Parathyroid adenoma (tissue), 2 donors: Measurements from ENCODE around the gene PKP4.

Experiments
- H2AFZ ChIP-seq: fragments of 300-600 bp; sonication (generic); one replicate; pipeline ENCODE4 v1.7.0; 2017; ENCODE audit warnings: antibody characterized with exemption, mild to moderate bottlenecking
- H3K27ac ChIP-seq: fragments of 300-600 bp; sonication (generic); one replicate; pipeline ENCODE4 v1.7.0; 2017
- H3K27me3 ChIP-seq: fragments of 300-600 bp; sonication (generic); one replicate; pipeline ENCODE4 v1.7.0; 2017; ENCODE audit warnings: low read length; ENCODE audit not compliant: control insufficient read depth, insufficient read depth
- H3K36me3 ChIP-seq: fragments of 300-600 bp; sonication (generic); one replicate; pipeline ENCODE4 v1.7.0; 2017; ENCODE audit warnings: low read length; ENCODE audit not compliant: control insufficient read depth, insufficient read depth
- H3K4me1 ChIP-seq: fragments of 300-600 bp; sonication (generic); one replicate; pipeline ENCODE4 v1.7.0; 2017; ENCODE audit warnings: control low read depth
- H3K4me2 ChIP-seq: fragments of 300-600 bp; sonication (generic); one replicate; pipeline ENCODE4 v1.7.0; 2017; ENCODE audit warnings: low read length
- H3K4me3 ChIP-seq: fragments of 300-600 bp; sonication (generic); one replicate; pipeline ENCODE4 v1.7.0; 2017; ENCODE audit warnings: low read depth, low read length
- H3K79me2 ChIP-seq: fragments of 300-600 bp; sonication (generic); one replicate; pipeline ENCODE4 v1.7.0; 2017; ENCODE audit warnings: control low read depth
- H3K9ac ChIP-seq: fragments of 300-600 bp; sonication (generic); one replicate; pipeline ENCODE4 v1.7.0; 2017; ENCODE audit warnings: mild to moderate bottlenecking
- H3K9me3 ChIP-seq: fragments of 300-600 bp; sonication (generic); one replicate; pipeline ENCODE4 v1.7.0; 2017; ENCODE audit warnings: low read length; ENCODE audit not compliant: control insufficient read depth
- CTCF ChIP-seq: fragments of 300-600 bp; sonication (generic); IDR thresholded peaks from one replicate; pipeline ENCODE4 v1.7.0; 2017; ENCODE audit warnings: antibody characterized with exemption, mild to moderate bottlenecking
- donor health status: primary hyperparathyroidism.

The PKP4 gene

GRCh38 chr2:158544998-158545397 lies 88.2 kb downstream of the PKP4 start:
- Histone ChIP-seq H3K79me2 (no peaks in the 10 kb centered on the region), H3K27me3 (no peaks in the 10 kb centered on the region), H3K9ac (no peak overlapping the region), H2AFZ (no peak overlapping the region), H3K36me3 (no peaks in the 10 kb centered on the region), H3K4me1 (peaks cover 2% of the 10 kb centered on the region), H3K4me2 (no peak overlapping the region), H3K4me3 (no peak overlapping the region), H3K27ac (no peak overlapping the region), H3K9me3 (no peaks in the 10 kb centered on the region)
- TF ChIP-seq CTCF: no peak

GRCh38 chr2:158546412-158547144 lies 89.8 kb downstream of the PKP4 start:
- H3K27me3 ChIP-seq: no peaks in the 10 kb centered on the region
- no peak overlapping the region for H3K9ac ChIP-seq
- H3K9me3 ChIP-seq: no peaks in the 10 kb centered on the region
- no peak for TF ChIP-seq CTCF
- H2AFZ ChIP-seq: no peak overlapping the region
- no peak overlapping the region for H3K4me3 ChIP-seq
- H3K27ac ChIP-seq: no peak overlapping the region
- no peaks in the 10 kb centered on the region for H3K36me3 ChIP-seq
- H3K79me2 ChIP-seq: no peaks in the 10 kb centered on the region
- H3K4me2 ChIP-seq: no peak overlapping the region
- no peaks in the 10 kb centered on the region for H3K4me1 ChIP-seq

- Histone ChIP-seq H3K27ac (no peak overlapping the region), H3K27me3 (no peaks in the 10 kb centered on the region), H3K9ac (no peak overlapping the region), H3K9me3 (no peaks in the 10 kb centered on the region), H3K4me3 (no peak overlapping the region), H3K4me2 (no peak overlapping the region), H3K4me1 (no peaks in the 10 kb centered on the region), H3K79me2 (peaks cover 5% of the 10 kb centered on the region), H3K36me3 (no peaks in the 10 kb centered on the region), H2AFZ (no peak overlapping the region)
- no peak for TF ChIP-seq CTCF
Measured at GRCh38 chr2:158553257-158553656, 96.5 kb downstream of the PKP4 start.

- H3K27me3 ChIP-seq: no peaks in the 10 kb centered on the region
- no peaks in the 10 kb centered on the region for H3K36me3 ChIP-seq
- H3K27ac ChIP-seq: no peak overlapping the region
- H2AFZ ChIP-seq: no peak overlapping the region
- H3K4me1 ChIP-seq: no peaks in the 10 kb centered on the region
- no peak overlapping the region for H3K4me2 ChIP-seq
- no peak overlapping the region for H3K9ac ChIP-seq
- H3K79me2 ChIP-seq: peaks cover 7% of the 10 kb centered on the region
- no peaks in the 10 kb centered on the region for H3K9me3 ChIP-seq
- no peak overlapping the region for H3K4me3 ChIP-seq
- TF ChIP-seq CTCF: no peak
Measured at GRCh38 chr2:158554996-158555395, 98.2 kb downstream of the PKP4 start.

- peaks cover 7% of the 10 kb centered on the region for H3K79me2 ChIP-seq
- no peaks in the 10 kb centered on the region for H3K4me1 ChIP-seq
- H3K4me2 ChIP-seq: no peak overlapping the region
- no peak for TF ChIP-seq CTCF
- no peak overlapping the region for H2AFZ ChIP-seq
- H3K9me3 ChIP-seq: no peaks in the 10 kb centered on the region
- no peaks in the 10 kb centered on the region for H3K36me3 ChIP-seq
- H3K4me3 ChIP-seq: no peak overlapping the region
- H3K27me3 ChIP-seq: no peaks in the 10 kb centered on the region
- H3K27ac ChIP-seq: no peak overlapping the region
- no peak overlapping the region for H3K9ac ChIP-seq
Measured at GRCh38 chr2:158556124-158556523, 99.4 kb downstream of the PKP4 start.
